ENCODE measurements around the gene NEGR1. TPM values are rescaled to one million over a fixed set of nuclear protein-coding genes. Genes with fewer than 3 reads are reported as not detected.

NEGR1 gene
- total RNA-seq, 1 donor from 2014 or later = 0.26 TPM

GRCh38 chr1:71561729-71562128, 720.6 kb downstream of the NEGR1 start:
- FAIRE-seq (no peak), DNase-seq (ENCODE audit: low read depth) (peak; percentile 73)
- no peaks in the 10 kb centered on the region for H3K36me3 ChIP-seq (ENCODE audit: control insufficient read depth, insufficient read depth, low read length)
- TF ChIP-seq CTCF (IDR thresholded peaks at IDR 0.05; ENCODE audit: insufficient read depth, low read length, severe bottlenecking) = no peak
- no peaks in the 10 kb centered on the region for H3K27me3 ChIP-seq (ENCODE audit: control insufficient read depth, insufficient read depth, low read length)
- H3K4me3 ChIP-seq (ENCODE audit: low read depth, low read length) = no peak overlapping the region

DNA sequence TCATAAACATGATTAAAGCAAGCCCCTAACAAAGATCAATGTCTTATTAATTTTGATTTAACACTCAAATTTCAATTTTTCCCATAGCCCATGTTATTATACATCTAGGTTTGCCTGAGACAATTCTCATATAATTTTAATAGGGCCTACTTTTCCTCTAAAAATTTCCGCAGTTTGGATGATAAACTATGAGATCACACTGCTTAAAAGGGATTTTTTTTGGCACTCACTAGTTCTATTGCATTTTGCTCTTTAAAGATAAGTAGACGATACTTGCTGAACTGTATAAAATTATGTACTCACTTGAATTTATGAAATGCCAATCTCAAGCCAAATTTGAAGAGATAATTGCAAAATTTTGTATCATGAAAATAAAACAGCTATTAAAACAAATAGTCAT, 721.1 kb downstream of the NEGR1 start:
- DNase-seq (ENCODE audit: low read depth) = no peak
- no peak overlapping the region for H3K4me3 ChIP-seq (ENCODE audit: low read depth, low read length)
- no peak for TF ChIP-seq CTCF (IDR thresholded peaks at IDR 0.05; ENCODE audit: insufficient read depth, low read length, severe bottlenecking)
- H3K27me3 ChIP-seq (ENCODE audit: control insufficient read depth, insufficient read depth, low read length) = no peaks in the 10 kb centered on the region
- FAIRE-seq = no peak
- H3K36me3 ChIP-seq (ENCODE audit: control insufficient read depth, insufficient read depth, low read length) = no peaks in the 10 kb centered on the region

- no peak for TF ChIP-seq CTCF (IDR thresholded peaks at IDR 0.05; ENCODE audit: insufficient read depth, low read length, severe bottlenecking)
- Histone ChIP-seq H3K36me3 (ENCODE audit: control insufficient read depth, insufficient read depth, low read length) (no peaks in the 10 kb centered on the region), H3K4me3 (ENCODE audit: low read depth, low read length) (no peak overlapping the region), H3K27me3 (ENCODE audit: control insufficient read depth, insufficient read depth, low read length) (no peaks in the 10 kb centered on the region)
- FAIRE-seq = no peak
- no peak for DNase-seq (ENCODE audit: low read depth)
Observed at GRCh38 chr1:71559880-71560279, 722.5 kb downstream of the NEGR1 start.

DNA sequence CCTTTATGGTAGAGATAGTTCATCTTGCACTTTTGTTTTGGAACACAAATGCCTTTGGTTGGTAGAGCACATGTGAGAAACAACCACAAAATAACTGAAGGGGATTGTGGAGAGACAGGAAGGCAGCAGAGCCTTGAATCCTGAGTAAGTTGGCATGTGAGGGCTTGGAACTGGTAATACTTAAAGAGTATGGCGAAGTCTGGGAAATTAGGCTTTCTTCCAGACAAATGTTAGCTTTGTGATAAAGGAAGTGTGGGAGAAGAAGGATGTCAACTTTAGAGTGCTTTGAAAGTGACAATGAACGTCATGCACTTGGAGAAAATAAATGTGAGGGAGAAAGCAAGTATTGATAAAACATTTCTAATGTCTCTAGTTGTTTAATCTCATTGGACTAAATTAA, 725.2 kb downstream of the NEGR1 start:
- H3K4me3 ChIP-seq (ENCODE audit: low read depth, low read length) = no peak overlapping the region
- no peak for DNase-seq (ENCODE audit: low read depth)
- H3K36me3 ChIP-seq (ENCODE audit: control insufficient read depth, insufficient read depth, low read length) = no peaks in the 10 kb centered on the region
- TF ChIP-seq CTCF (IDR thresholded peaks at IDR 0.05; ENCODE audit: insufficient read depth, low read length, severe bottlenecking) = no peak
- no peak for FAIRE-seq
- no peaks in the 10 kb centered on the region for H3K27me3 ChIP-seq (ENCODE audit: control insufficient read depth, insufficient read depth, low read length)

DNA sequence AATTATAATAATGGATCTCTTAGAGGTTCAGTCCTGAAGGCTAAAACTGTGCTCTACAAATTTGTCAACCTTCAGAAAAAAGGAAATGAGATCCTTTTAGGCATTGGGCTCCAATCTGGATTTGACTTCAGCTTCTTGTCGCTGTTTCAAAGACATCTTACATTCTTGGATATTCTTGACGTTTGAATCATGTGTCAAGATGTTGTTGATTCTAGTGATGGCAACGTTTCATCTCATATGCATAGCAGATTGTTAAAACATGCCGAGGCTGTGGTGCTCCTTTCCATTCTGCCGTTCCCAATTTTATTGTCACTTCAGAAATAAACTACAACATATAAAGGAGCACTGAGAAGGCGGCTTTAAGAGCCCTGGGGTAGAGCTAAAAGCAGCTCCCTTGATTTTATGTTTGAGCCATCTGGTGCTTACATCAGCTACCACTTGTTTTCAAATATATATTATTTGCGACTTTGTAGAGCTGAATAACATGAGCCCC, 733.9 kb downstream of the NEGR1 start:
- no peak for FAIRE-seq

More for the DNA sequence above, 733.9 kb downstream of the NEGR1 start:
- H3K4me3 ChIP-seq (ENCODE audit: low read depth, low read length) = no peak overlapping the region
- H3K27me3 ChIP-seq (ENCODE audit: control insufficient read depth, insufficient read depth, low read length) = no peaks in the 10 kb centered on the region
- no peak for TF ChIP-seq CTCF (IDR thresholded peaks at IDR 0.05; ENCODE audit: insufficient read depth, low read length, severe bottlenecking)
- no peak for DNase-seq (ENCODE audit: low read depth)
- H3K36me3 ChIP-seq (ENCODE audit: control insufficient read depth, insufficient read depth, low read length) = no peaks in the 10 kb centered on the region
